OCI-LY7 (cell line): ENCODE measurements around the gene LRRC72. TPM values are rescaled to one million over a fixed set of nuclear protein-coding genes. Genes with fewer than 3 reads are reported as not detected.

Experiments
- BruUV-seq: library from RNA; stranded (reverse); fragments of 400-500 nt; replicated peaks from 2 replicates; lab custom pipeline; 2021; lab: Mats Ljungman, UMichigan
- CTCF ChIA-PET: fragments of 300-600 bp; sonication (Branson Sonifier 250); formaldehyde crosslinking; loops from one replicate; lab custom pipeline; 2022; ENCODE audit warnings: antibody characterized with exemption; ENCODE audit not compliant: unreplicated experiment; lab: Charles Lee
- POLR2A ChIA-PET: fragments of 300-600 bp; sonication (Branson Sonifier 250); formaldehyde crosslinking; loops from one replicate; lab custom pipeline; 2022; ENCODE audit warnings: antibody characterized with exemption; lab: Charles Lee
- DNase-seq: peaks from one replicate; pipeline ENCODE4 v3.0.0-alpha.2; 2015; ENCODE audit warnings: low spot score
- H2AFZ ChIP-seq: fragments of 200-600 bp; sonication (generic), shearing (Covaris generic); 2 replicates; pipeline ENCODE4 v1.6.1; 2014; ENCODE audit warnings: mild to moderate bottlenecking, antibody characterized with exemption, low read length, moderate library complexity
- H3K27ac ChIP-seq: fragments of 200-600 bp; sonication (generic); 2 replicates; pipeline ENCODE4 v1.5.1; 2014; ENCODE audit warnings: mixed run types, low read depth, mild to moderate bottlenecking, moderate library complexity, low read length, inconsistent platforms; ENCODE audit not compliant: poor library complexity, severe bottlenecking
- H3K36me3 ChIP-seq: fragments of 200-600 bp; sonication (generic); 2 replicates; pipeline ENCODE4 v1.6.1; 2014; ENCODE audit warnings: mild to moderate bottlenecking, antibody characterized with exemption, low read length, moderate library complexity, mixed read lengths; ENCODE audit not compliant: insufficient read depth
- H3K4me1 ChIP-seq: fragments of 200-600 bp; sonication (generic); 2 replicates; pipeline ENCODE4 v1.5.1; 2014; ENCODE audit warnings: mild to moderate bottlenecking, low read length; ENCODE audit not compliant: insufficient read depth, poor library complexity, severe bottlenecking
- H3K4me2 ChIP-seq: fragments of 200-600 bp; sonication (generic); 2 replicates; pipeline ENCODE4 v1.6.1; 2014; ENCODE audit warnings: mild to moderate bottlenecking, low read length
- H3K4me3 ChIP-seq: fragments of 200-600 bp; sonication (generic); 2 replicates; pipeline ENCODE4 v1.5.1; 2014; ENCODE audit warnings: mild to moderate bottlenecking, low read depth, low read length; ENCODE audit not compliant: poor library complexity, severe bottlenecking
- H3K79me2 ChIP-seq: fragments of 200-600 bp; sonication (generic); 2 replicates; pipeline ENCODE4 v1.6.1; 2016; ENCODE audit warnings: low read depth, mild to moderate bottlenecking, low read length, moderate library complexity, mixed read lengths; ENCODE audit not compliant: insufficient read depth
- H3K9me2 ChIP-seq: fragments of 200-600 bp; sonication (generic); 2 replicates; pipeline ENCODE4 v1.6.1; 2016; ENCODE audit warnings: mild to moderate bottlenecking, low read length, mixed read lengths; ENCODE audit not compliant: insufficient read depth
- H3K9me3 ChIP-seq: fragments of 200-600 bp; sonication (generic); 2 replicates; pipeline ENCODE4 v1.6.1; 2014; ENCODE audit warnings: mild to moderate bottlenecking, mixed run types, low read length, mixed read lengths
- H4K20me1 ChIP-seq: fragments of 200-600 bp; sonication (generic); 2 replicates; pipeline ENCODE4 v1.6.1; 2014; ENCODE audit warnings: mild to moderate bottlenecking, antibody characterized with exemption, low read length, moderate library complexity, mixed read lengths; ENCODE audit not compliant: insufficient read depth
- EZH2phosphoT487 ChIP-seq: fragments of 200-600 bp; sonication (generic); IDR thresholded peaks from 2 replicates; pipeline ENCODE4 v1.6.1; 2018; ENCODE audit warnings: low read depth, borderline replicate concordance, mild to moderate bottlenecking, mixed run types, antibody characterized with exemption, low read length, moderate library complexity, mixed read lengths
- intact Hi-C: fragments of 100-400 bp; cut with micrococcal nuclease; formaldehyde crosslinking; loops from one replicate; pipeline ENCODE4 v1.10.0; 2022; ENCODE audit not compliant: unreplicated experiment
- total RNA-seq, 2 experiments: library from RNA; depleted of rRNA in 1 of 2; stranded (reverse); fragments of >200 nt in 1 of 2; shearing (Covaris generic) in 1 of 2; gene quantifications; 2 replicates each; pipeline ENCODE4 v1.2.3, GENCODE V29; 2014 to 2022
- TF ChIP-seq, protein P1 (sequence below): fragments of 200-600 bp; sonication (generic); conservative IDR thresholded peaks from 2 replicates; pipeline ENCODE4 v1.5.1; 2014; ENCODE audit warnings: mild to moderate bottlenecking, antibody characterized with exemption, low read length, moderate library complexity, mixed read lengths

Gene LRRC72
- total RNA-seq, 2 experiments from 2014 or later = not detected

DNA sequence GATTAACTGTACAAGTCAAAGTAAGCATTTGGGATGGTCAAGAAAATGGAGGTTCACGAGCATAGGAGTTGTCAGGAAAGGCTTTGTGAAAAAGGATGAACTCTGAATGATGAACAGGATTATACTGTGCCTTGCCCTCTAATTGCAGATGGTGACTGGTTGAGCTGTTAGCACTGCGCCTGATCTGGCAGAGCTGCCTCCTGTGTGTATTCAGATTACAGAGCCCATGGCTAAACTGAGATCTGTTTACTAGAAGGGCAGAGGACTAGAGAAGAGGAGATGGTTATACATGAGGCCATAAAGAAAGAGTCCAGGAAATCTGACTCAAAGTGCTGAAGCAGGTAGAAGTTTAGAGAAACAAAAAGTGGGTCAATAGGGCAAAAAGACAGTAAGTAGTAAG is 29.7 kb downstream of the LRRC72 start:
- no peak overlapping the region for H3K4me3 ChIP-seq
- H3K4me1 ChIP-seq = no peaks in the 10 kb centered on the region
- H3K79me2 ChIP-seq = no peaks in the 10 kb centered on the region
- H3K27ac ChIP-seq = no peak overlapping the region
- H3K9me3 ChIP-seq = no peaks in the 10 kb centered on the region
- DNase-seq = no peak
- no peaks in the 10 kb centered on the region for H4K20me1 ChIP-seq
- TF ChIP-seq, protein P1, sequence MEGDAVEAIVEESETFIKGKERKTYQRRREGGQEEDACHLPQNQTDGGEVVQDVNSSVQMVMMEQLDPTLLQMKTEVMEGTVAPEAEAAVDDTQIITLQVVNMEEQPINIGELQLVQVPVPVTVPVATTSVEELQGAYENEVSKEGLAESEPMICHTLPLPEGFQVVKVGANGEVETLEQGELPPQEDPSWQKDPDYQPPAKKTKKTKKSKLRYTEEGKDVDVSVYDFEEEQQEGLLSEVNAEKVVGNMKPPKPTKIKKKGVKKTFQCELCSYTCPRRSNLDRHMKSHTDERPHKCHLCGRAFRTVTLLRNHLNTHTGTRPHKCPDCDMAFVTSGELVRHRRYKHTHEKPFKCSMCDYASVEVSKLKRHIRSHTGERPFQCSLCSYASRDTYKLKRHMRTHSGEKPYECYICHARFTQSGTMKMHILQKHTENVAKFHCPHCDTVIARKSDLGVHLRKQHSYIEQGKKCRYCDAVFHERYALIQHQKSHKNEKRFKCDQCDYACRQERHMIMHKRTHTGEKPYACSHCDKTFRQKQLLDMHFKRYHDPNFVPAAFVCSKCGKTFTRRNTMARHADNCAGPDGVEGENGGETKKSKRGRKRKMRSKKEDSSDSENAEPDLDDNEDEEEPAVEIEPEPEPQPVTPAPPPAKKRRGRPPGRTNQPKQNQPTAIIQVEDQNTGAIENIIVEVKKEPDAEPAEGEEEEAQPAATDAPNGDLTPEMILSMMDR = no peak
- no peak for TF ChIP-seq EZH2phosphoT487
- no peaks in the 10 kb centered on the region for H3K9me2 ChIP-seq
- ChIA-PET CTCF (no interaction called here), POLR2A (no interaction called here)
- H2AFZ ChIP-seq = no peak overlapping the region
- intact Hi-C loops = no loop called here
- no peaks in the 10 kb centered on the region for H3K36me3 ChIP-seq
- no TSS peak for BruUV-seq
- no peak overlapping the region for H3K4me2 ChIP-seq

DNA sequence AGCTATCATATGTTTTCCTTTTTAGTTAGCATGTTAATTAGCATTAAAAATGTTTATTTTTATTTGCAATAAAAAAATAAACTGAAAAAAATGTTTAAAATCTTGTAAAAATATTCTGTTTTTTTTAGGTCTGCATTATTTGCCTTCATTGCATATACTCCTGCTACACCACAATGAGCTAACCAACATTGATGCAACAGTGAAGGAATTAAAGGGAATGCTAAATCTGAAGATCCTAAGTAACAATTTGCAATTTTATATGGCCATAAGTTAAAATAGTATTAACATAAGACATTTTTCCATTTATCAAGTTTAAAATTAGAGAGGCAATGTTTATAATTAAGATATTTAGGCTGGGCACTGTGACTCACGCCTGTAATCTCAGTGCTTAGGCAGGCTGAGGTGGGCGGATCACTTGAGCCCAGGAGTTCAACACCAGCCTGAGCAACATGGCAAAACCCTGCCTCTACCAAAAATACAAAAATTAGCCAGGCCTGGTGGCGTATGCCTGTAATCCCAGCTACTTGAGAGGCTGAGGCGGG is 32.2 kb downstream of the LRRC72 start:
- CTCF ChIA-PET = no interaction called here
- DNase-seq = no peak
- no peak overlapping the region for H3K4me2 ChIP-seq

More for the DNA sequence above, 32.2 kb downstream of the LRRC72 start:
- Histone ChIP-seq H3K27ac (no peak overlapping the region), H3K4me1 (no peaks in the 10 kb centered on the region), H3K9me2 (no peaks in the 10 kb centered on the region), H3K79me2 (no peaks in the 10 kb centered on the region), H3K4me3 (no peak overlapping the region), H4K20me1 (no peaks in the 10 kb centered on the region), H2AFZ (no peak overlapping the region), H3K9me3 (no peaks in the 10 kb centered on the region), H3K36me3 (no peaks in the 10 kb centered on the region)
- BruUV-seq = no TSS peak
- POLR2A ChIA-PET = no interaction called here
- TF ChIP-seq, protein P1 = no peak
- TF ChIP-seq EZH2phosphoT487 = no peak
- intact Hi-C loops = no loop called here
